HepG2 (cell line): ENCODE measurements around the gene RECQL5. TPM values are rescaled to one million over a fixed set of nuclear protein-coding genes. Genes with fewer than 3 reads are reported as not detected.

Source experiments
- ARNTL ChIP-seq: sonication (generic); formaldehyde crosslinking; IDR thresholded peaks from 2 replicates; pipeline ENCODE4 v1.4.0; 2020; ENCODE audit warnings: mild to moderate bottlenecking, missing genetic modification reagents
- BCL6 ChIP-seq: IDR thresholded peaks from 2 replicates; pipeline ENCODE4 v1.6.1; 2016; ENCODE audit warnings: missing genetic modification reagents, missing compliant biosample characterization
- BRCA1 ChIP-seq: sonication (generic); formaldehyde crosslinking; IDR thresholded peaks from 2 replicates; pipeline ENCODE4 v1.4.0; 2020; ENCODE audit warnings: missing genetic modification reagents
- FOXA1 ChIP-seq, 2 experiments: fragments of 450-650 bp in 1 of 2; sonication (generic) in 1 of 2; formaldehyde crosslinking in 1 of 2; IDR thresholded peaks; 2 replicates each; pipeline versions ENCODE4 v1.4.0 to v1.6.1; 2016 to 2020; ENCODE audit warnings: missing genetic modification reagents in 1 of 2
- HDAC1 ChIP-seq: sonication (generic); formaldehyde crosslinking; IDR thresholded peaks from 2 replicates; pipeline ENCODE4 v1.5.1; 2020; ENCODE audit warnings: mild to moderate bottlenecking, missing genetic modification reagents
- HINFP ChIP-seq: sonication (generic); formaldehyde crosslinking; IDR thresholded peaks from 2 replicates; pipeline ENCODE4 v1.4.0; 2020; ENCODE audit warnings: low read depth, mild to moderate bottlenecking, missing genetic modification reagents
- KMT2B ChIP-seq: IDR thresholded peaks from 2 replicates; pipeline ENCODE4 v1.6.1; 2016; ENCODE audit warnings: missing genetic modification reagents, missing compliant biosample characterization
- MIER2 ChIP-seq: IDR thresholded peaks from 2 replicates; pipeline ENCODE4 v1.6.1; 2016; ENCODE audit warnings: missing biosample characterization, missing genetic modification reagents
- NR0B2 ChIP-seq: sonication (generic); formaldehyde crosslinking; IDR thresholded peaks from 2 replicates; pipeline ENCODE4 v1.4.0; 2020; ENCODE audit warnings: mild to moderate bottlenecking, missing genetic modification reagents
- TBX2 ChIP-seq: sonication (generic); formaldehyde crosslinking; IDR thresholded peaks from 2 replicates; pipeline ENCODE4 v1.5.0; 2020; ENCODE audit warnings: missing genetic modification reagents, mild to moderate bottlenecking, borderline replicate concordance
- TGIF2 ChIP-seq: IDR thresholded peaks from 2 replicates; pipeline ENCODE4 v1.6.1; 2016; ENCODE audit warnings: control low read depth, missing compliant biosample characterization
- ZBTB10 ChIP-seq: sonication (generic); formaldehyde crosslinking; IDR thresholded peaks from 2 replicates; pipeline ENCODE4 v1.4.0; 2020; ENCODE audit warnings: missing genetic modification reagents, borderline replicate concordance
- ZBTB42 ChIP-seq: sonication (generic); formaldehyde crosslinking; IDR thresholded peaks from 2 replicates; pipeline ENCODE4 v1.5.0; 2020; ENCODE audit warnings: mild to moderate bottlenecking, missing genetic modification reagents
- ZFP36L2 ChIP-seq: sonication (generic); formaldehyde crosslinking; IDR thresholded peaks from 2 replicates; pipeline ENCODE4 v1.4.0; 2020; ENCODE audit warnings: missing genetic modification reagents
- ZNF121 ChIP-seq: sonication (generic); formaldehyde crosslinking; IDR thresholded peaks from 2 replicates; pipeline ENCODE4 v1.5.0; 2020; ENCODE audit warnings: mild to moderate bottlenecking, missing genetic modification reagents
- ZNF275 ChIP-seq: sonication (generic); formaldehyde crosslinking; IDR thresholded peaks from 2 replicates; pipeline ENCODE4 v1.8.0; 2022; ENCODE audit warnings: missing genetic modification reagents, mild to moderate bottlenecking, inconsistent platforms, borderline replicate concordance
- ZNF609 ChIP-seq: sonication (generic); formaldehyde crosslinking; IDR thresholded peaks from 2 replicates; pipeline ENCODE4 v1.4.0; 2020; ENCODE audit warnings: mild to moderate bottlenecking, missing genetic modification reagents, borderline replicate concordance
- polyA plus RNA-seq, 8 experiments: library from polyadenylated mRNA; depleted of rRNA in 3 of 8; stranded (reverse) in 7 of 8; unstranded in 1 of 8; fragments of >200 nt; fragmentation: Illumina TruSeq in 4 of 8; extraction: Trizol in 4 of 8; gene quantifications; 2 replicates each; pipeline versions ENCODE4 v1.2.1 to v1.2.3, GENCODE V29; 2011 to 2016; ENCODE audit warnings: low read depth in 4 of 8, missing spikeins in 1 of 8, mixed read lengths in 1 of 8; ENCODE audit not compliant: insufficient read depth in 1 of 8
- total RNA-seq, 5 experiments: library from RNA; depleted of rRNA; stranded (reverse); fragments of >200 nt; fragmentation: Illumina TruSeq; extraction: Trizol; gene quantifications; 2 replicates each; pipeline ENCODE4 v1.2.3, GENCODE V29; 2016; ENCODE audit warnings: low read depth in 1 of 5

Gene RECQL5
- total and polyA plus RNA-seq, 2 of the 13 experiments (the other 11 are each of a cell fraction or from before 2014, with no cell fraction given), result 27.7 to 32.0 TPM

GRCh38 chr17:75645889-75646637 is 20.9 kb downstream of the RECQL5 start (continued):
- TF ChIP-seq NR0B2 (CRISPR knock-in tag), result 0 out of 2 replicates have a peak, but pooled peaks have one; percentile 18
- TF ChIP-seq KMT2B (CRISPR knock-in tag), result peak; percentile 55; the same call in 1 of the 2 replicates
- peak; percentile 92 for TF ChIP-seq HDAC1 (CRISPR knock-in tag)
- peak; percentile 49 for TF ChIP-seq ZNF121 (CRISPR knock-in tag)
- 0 out of 2 replicates have a peak, but pooled peaks have one; percentile 2 for TF ChIP-seq BRCA1 (CRISPR knock-in tag)
- TF ChIP-seq ZNF275, result no peak
- TF ChIP-seq ZNF609 (CRISPR knock-in tag), result peak; percentile 38; the same call in 1 of the 2 replicates
- TF ChIP-seq ZBTB10, result peak; percentile 69; the same call in 1 of the 2 replicates
- TF ChIP-seq TBX2 (CRISPR knock-in tag), result peak; percentile 69
- peak; percentile 76 for TF ChIP-seq ARNTL (CRISPR knock-in tag)
- TF ChIP-seq ZBTB42, result 0 out of 2 replicates have a peak, but pooled peaks have one; percentile 63
- no peak for TF ChIP-seq FOXA1 (IDR thresholded peaks at IDR 0.05)
- TF ChIP-seq FOXA1 (CRISPR knock-in tag; IDR thresholded peaks at IDR 0.05), result 0 out of 2 replicates have a peak, but pooled peaks have one; percentile 4
- TF ChIP-seq HINFP, result peak; percentile 95
- no peak for TF ChIP-seq ZFP36L2 (CRISPR knock-in tag)
- TF ChIP-seq MIER2, result peak; percentile 51; the same call in 1 of the 2 replicates
- TF ChIP-seq BCL6 (CRISPR knock-in tag), result peak; percentile 2; the same call in 1 of the 2 replicates
- TF ChIP-seq TGIF2, result peak; percentile 66; the same call in 1 of the 2 replicates
